GM21619 (cell line): Measurements from ENCODE around the gene OSGEP.

Experiments used
- ATAC-seq: cut with Tn5 transposase; IDR thresholded peaks from one replicate; pipeline ENCODE4 v1.9.1; 2021; ENCODE audit not compliant: unreplicated experiment

Gene OSGEP

GRCh38 chr14:20400589-20400964 is 54.0 kb downstream of the OSGEP start:
- no peak for ATAC-seq

DNA sequence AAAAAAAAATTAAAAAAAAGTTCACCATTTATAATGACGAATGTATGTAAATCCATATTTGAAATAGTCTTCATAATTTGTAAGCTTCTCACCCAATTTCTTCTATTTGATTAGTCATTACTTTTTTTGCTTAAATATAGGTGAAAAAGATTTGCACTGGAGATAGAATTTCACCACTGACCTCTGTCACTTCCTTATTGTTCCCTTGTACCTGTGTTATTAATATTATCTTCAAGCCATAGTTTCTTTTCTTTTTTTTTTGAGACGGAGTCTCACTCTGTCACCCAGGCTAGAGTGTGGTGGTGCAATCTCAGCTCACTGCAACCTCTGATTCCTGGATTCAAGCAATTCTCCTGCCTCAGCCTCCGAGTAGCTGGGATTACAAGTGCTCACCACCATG is 57.1 kb downstream of the OSGEP start:
- no peak for ATAC-seq
